ENCODE results near the gene GPRIN1.
"Not testable (repeated sequence)": the region's sequence is repeated elsewhere in the genome, so short reads cannot be mapped to it uniquely, and the experiment has no call there.

GPRIN1 gene

GRCh38 chr5:176620333-176620981, 10.5 kb upstream of the GPRIN1 start:
- DNase-seq, result no peak

GRCh38 chr5:176619569-176620332, 9.8 kb upstream of the GPRIN1 start:
- DNase-seq, result no peak

- DNase-seq, result no peak
Observed at GRCh38 chr5:176619203-176619568, 9.2 kb upstream of the GPRIN1 start.

- no peak for DNase-seq
Observed at GRCh38 chr5:176618783-176619182, 8.8 kb upstream of the GPRIN1 start.

GRCh38 chr5:176616511-176616910, 6.6 kb upstream of the GPRIN1 start:
- DNase-seq, result no peak

- no peak for DNase-seq
Observed at GRCh38 chr5:176614805-176615478, 5.0 kb upstream of the GPRIN1 start.

- DNase-seq, result no peak
Observed at GRCh38 chr5:176612855-176613254, 2.9 kb upstream of the GPRIN1 start.

- DNase-seq, result no peak
Observed at GRCh38 chr5:176612008-176612407, 2.1 kb upstream of the GPRIN1 start.

GRCh38 chr5:176611435-176611834, 1.5 kb upstream of the GPRIN1 start:
- DNase-seq, result no peak

GRCh38 chr5:176610435-176610773, 448 bp upstream of the GPRIN1 start:
- no peak for DNase-seq

GRCh38 chr5:176608937-176609723, 826 bp downstream of the GPRIN1 start:
- DNase-seq, result no peak

- no peak for DNase-seq
Observed at GRCh38 chr5:176608142-176608705, 1.7 kb downstream of the GPRIN1 start.

GRCh38 chr5:176606875-176607274, 3.1 kb downstream of the GPRIN1 start:
- no peak for DNase-seq

- no peak for DNase-seq
Observed at GRCh38 chr5:176606032-176606431, 3.9 kb downstream of the GPRIN1 start.

GRCh38 chr5:176603091-176603490, 6.9 kb downstream of the GPRIN1 start:
- DNase-seq, result no peak

GRCh38 chr5:176601901-176602482, 8.0 kb downstream of the GPRIN1 start:
- no peak for DNase-seq

GRCh38 chr5:176599749-176600430, 10.1 kb downstream of the GPRIN1 start:
- DNase-seq, result not testable (repeated sequence)

GRCh38 chr5:176597417-176598389, 12.3 kb downstream of the GPRIN1 start:
- no peak for DNase-seq

- DNase-seq, result no peak
Observed at GRCh38 chr5:176596689-176597416, 13.1 kb downstream of the GPRIN1 start.

GRCh38 chr5:176596069-176596644, 13.8 kb downstream of the GPRIN1 start:
- no peak for DNase-seq

Measured in NCI-H2107 (cell line).